Gastroesophageal sphincter (tissue), 4 donors: Measurements from ENCODE around the gene AGRN. TPM values are rescaled to one million over a fixed set of nuclear protein-coding genes. Genes with fewer than 3 reads are reported as not detected.
A peak's percentile ranks its signal among the peaks of the same experiment; 100 is the strongest.

Source experiments
- ATAC-seq: fragments of 150-250 bp; one replicate; pipeline ENCODE4 v1.9.1; 2016; ENCODE audit warnings: mild to moderate bottlenecking, moderate library complexity
- H3K27ac ChIP-seq, 4 donors: fragments of 200-600 bp; sonication (generic) in 3 of 4; 1 replicate in 3 of 4; 2 replicates in 1 of 4; pipeline ENCODE4 v1.5.1; 2016 to 2019
- H3K27me3 ChIP-seq: fragments of 200-600 bp; sonication (generic); one replicate; pipeline ENCODE4 v1.5.1; 2019
- H3K36me3 ChIP-seq, 2 donors: fragments of 200-600 bp; sonication (generic); one replicate each; pipeline ENCODE4 v1.5.1; 2019; ENCODE audit warnings: control low read depth in 1 of 2
- H3K4me1 ChIP-seq, 3 donors: fragments of 200-600 bp; sonication (generic); 1 replicate in 2 of 3; 2 replicates in 1 of 3; pipeline ENCODE4 v1.5.1; 2016 to 2019; ENCODE audit warnings: control low read depth in 2 of 3
- H3K4me3 ChIP-seq, 2 donors: fragments of 200-600 bp; sonication (generic); one replicate each; pipeline ENCODE4 v1.5.1; 2019; ENCODE audit warnings: mild to moderate bottlenecking in 1 of 2, moderate library complexity in 1 of 2
- H3K9me3 ChIP-seq, 3 donors: fragments of 200-600 bp; sonication (generic); one replicate each; pipeline ENCODE4 v1.5.1; 2017 to 2019; ENCODE audit warnings: control low read depth in 2 of 3
- CTCF ChIP-seq, 4 experiments: fragments of 200-600 bp in 2 of 4; fragments of 450-650 bp in 2 of 4; sonication (generic) in 1 of 4; IDR thresholded peaks; one replicate each; pipeline ENCODE4 v1.5.1; 2017 to 2019; ENCODE audit warnings: antibody characterized with exemption in 4 of 4, mild to moderate bottlenecking in 2 of 4, moderate library complexity in 2 of 4
- EP300 ChIP-seq: sonication (generic); formaldehyde crosslinking; IDR thresholded peaks from one replicate; pipeline ENCODE4 v1.6.1; 2017; ENCODE audit warnings: antibody characterized with exemption, mild to moderate bottlenecking
- POLR2A ChIP-seq, 2 donors: fragments of 450-650 bp; IDR thresholded peaks; one replicate each; pipeline ENCODE4 v1.6.1; 2017; ENCODE audit warnings: antibody characterized with exemption in 2 of 2, mild to moderate bottlenecking in 2 of 2, moderate library complexity in 1 of 2
- POLR2AphosphoS5 ChIP-seq: sonication (generic); formaldehyde crosslinking; IDR thresholded peaks from one replicate; pipeline ENCODE4 v1.6.1; 2017; ENCODE audit warnings: antibody characterized with exemption
- WGBS, 2 donors: methylation state at CpG; one replicate each; pipeline ENCODE4 v1.1.5; 2018; ENCODE audit warnings: low coverage in 1 of 2; 5-methylcytosine and 5-hydroxymethylcytosine counted together
- total RNA-seq, 4 donors: library from RNA; depleted of rRNA; stranded (reverse); fragments of >200 nt; gene quantifications; one replicate each; pipeline ENCODE4 v1.1.0, GENCODE V29; 2016

Gene AGRN
- total RNA-seq, 4 donors from 2014 or later = 18.0 to 33.6 (median 23.5) TPM

GRCh38 chr1:1022302-1023009, 2.5 kb downstream of the AGRN start:
- 78% methylated on average over 4 of the region's 27 CpGs; no CpG with 5 or more reads in 1 of the 2 donors for WGBS, 2 donors
- Histone ChIP-seq H3K4me3 (no peak overlapping the region), H3K9me3 (no peaks in the 10 kb centered on the region), H3K27ac (no peak overlapping the region), H3K36me3 (peaks cover 0 to 10% of the 10 kb centered on the region in 2 donors), H3K4me1 (peaks cover 0 to 66% (median 18%) of the 10 kb centered on the region in 3 donors), H3K27me3 (no peaks in the 10 kb centered on the region)
- TF ChIP-seq CTCF (IDR thresholded peaks at IDR 0.05) (no peak), POLR2A (IDR thresholded peaks at IDR 0.05) (no peak), EP300 (no peak), POLR2AphosphoS5 (no peak)
- no peak for ATAC-seq

GRCh38 chr1:1023700-1024099, 3.8 kb downstream of the AGRN start:
- Histone ChIP-seq H3K27me3 (no peaks in the 10 kb centered on the region), H3K36me3 (peaks cover 0 to 16% of the 10 kb centered on the region in 2 donors), H3K4me3 (no peak overlapping the region), H3K9me3 (no peaks in the 10 kb centered on the region), H3K27ac (no peak overlapping the region), H3K4me1 (peaks cover 0 to 66% (median 18%) of the 10 kb centered on the region in 3 donors)
- TF ChIP-seq POLR2AphosphoS5 = no peak
- no peak for TF ChIP-seq EP300
- TF ChIP-seq CTCF (IDR thresholded peaks at IDR 0.05) = no peak
- TF ChIP-seq POLR2A (IDR thresholded peaks at IDR 0.05) = no peak
- no peak for ATAC-seq
- 80 to 88% methylated on average over 1 to 4 of the region's 13 CpGs for WGBS, 2 donors

GRCh38 chr1:1024149-1024770, 4.3 kb downstream of the AGRN start:
- WGBS, 2 donors = no CpG with 5 or more reads among the region's 9 CpGs
- Histone ChIP-seq H3K9me3 (no peaks in the 10 kb centered on the region), H3K27ac (peak overlapping the region in 2 of 4 donors; percentile 9 to 21), H3K4me3 (no peak overlapping the region), H3K36me3 (peaks cover 0 to 16% of the 10 kb centered on the region in 2 donors), H3K27me3 (no peaks in the 10 kb centered on the region), H3K4me1 (peaks cover 0 to 60% (median 18%) of the 10 kb centered on the region in 3 donors)
- TF ChIP-seq POLR2AphosphoS5 = no peak
- no peak for TF ChIP-seq POLR2A (IDR thresholded peaks at IDR 0.05)
- no peak for TF ChIP-seq EP300
- no peak for TF ChIP-seq CTCF (IDR thresholded peaks at IDR 0.05)
- no peak for ATAC-seq

- no peak for ATAC-seq
Measured at GRCh38 chr1:1024771-1025699, 5.1 kb downstream of the AGRN start.

More at GRCh38 chr1:1024771-1025699, 5.1 kb downstream of the AGRN start:
- Histone ChIP-seq H3K4me1 (peaks cover 0 to 60% (median 18%) of the 10 kb centered on the region in 3 donors), H3K9me3 (no peaks in the 10 kb centered on the region), H3K27me3 (no peaks in the 10 kb centered on the region), H3K27ac (peak overlapping the region in 3 of 4 donors; percentile 9 to 38 (median 21)), H3K36me3 (peaks cover 0 to 16% of the 10 kb centered on the region in 2 donors), H3K4me3 (peak overlapping the region in 1 of 2 donors; percentile 12)
- no CpG with 5 or more reads among the region's 31 CpGs for WGBS, 2 donors
- TF ChIP-seq CTCF (IDR thresholded peaks at IDR 0.05) (no peak), POLR2A (IDR thresholded peaks at IDR 0.05) (no peak), EP300 (no peak), POLR2AphosphoS5 (no peak)
